ENCODE data around the gene FBLN1.

FBLN1 gene

GRCh38 chr22:45612451-45612901, 109.8 kb downstream of the FBLN1 start:
- H3K27ac ChIP-seq (ENCODE audit: low read depth, low read length, poor library complexity, severe bottlenecking), result no peak overlapping the region
- H4K20me1 ChIP-seq (ENCODE audit: insufficient read depth, low read length), result no peaks in the 10 kb centered on the region
- TF ChIP-seq EZH2 (IDR thresholded peaks at IDR 0.05; ENCODE audit: borderline replicate concordance, low read length) (no peak), CTCF (IDR thresholded peaks at IDR 0.05; ENCODE audit: low read length) (no peak)
- H3K27me3 ChIP-seq (ENCODE audit: insufficient read depth, low read length), result no peaks in the 10 kb centered on the region
- no peak overlapping the region for H3K4me2 ChIP-seq (ENCODE audit: low read length)
- no peak overlapping the region for H2AFZ ChIP-seq (ENCODE audit: low read length)
- 0 out of 2 replicates have a peak, but pooled peaks cover 4% of the 10 kb centered on the region for H3K9me3 ChIP-seq (ENCODE audit: low read length)
- H3F3A ChIP-seq (ENCODE audit: insufficient read depth, low read length), result no peaks in the 10 kb centered on the region
- no peak overlapping the region for H3K9ac ChIP-seq (ENCODE audit: low read length)
- no peaks in the 10 kb centered on the region for H3K79me2 ChIP-seq (ENCODE audit: insufficient read depth, low read length)
- H3K36me3 ChIP-seq (ENCODE audit: insufficient read depth, low read length), result no peaks in the 10 kb centered on the region; the same call in 1 of the 2 replicates
- no peak overlapping the region for H3K4me3 ChIP-seq (ENCODE audit: low read depth, low read length, poor library complexity, severe bottlenecking)
- H3K9me2 ChIP-seq (ENCODE audit: low read depth, low read length), result no peaks in the 10 kb centered on the region
- H3K4me1 ChIP-seq (ENCODE audit: insufficient read depth, low read length, severe bottlenecking), result no peaks in the 10 kb centered on the region

GRCh38 chr22:45612940-45613339, 110.3 kb downstream of the FBLN1 start:
- Histone ChIP-seq H3K4me1 (ENCODE audit: insufficient read depth, low read length, severe bottlenecking) (no peaks in the 10 kb centered on the region), H3K4me3 (ENCODE audit: low read depth, low read length, poor library complexity, severe bottlenecking) (no peak overlapping the region), H3F3A (ENCODE audit: insufficient read depth, low read length) (no peaks in the 10 kb centered on the region), H3K4me2 (ENCODE audit: low read length) (no peak overlapping the region), H3K9me3 (ENCODE audit: low read length) (0 out of 2 replicates have a peak, but pooled peaks cover 4% of the 10 kb centered on the region), H3K79me2 (ENCODE audit: insufficient read depth, low read length) (no peaks in the 10 kb centered on the region), H3K27me3 (ENCODE audit: insufficient read depth, low read length) (no peaks in the 10 kb centered on the region), H3K9me2 (ENCODE audit: low read depth, low read length) (no peaks in the 10 kb centered on the region), H4K20me1 (ENCODE audit: insufficient read depth, low read length) (no peaks in the 10 kb centered on the region), H2AFZ (ENCODE audit: low read length) (no peak overlapping the region), H3K9ac (ENCODE audit: low read length) (no peak overlapping the region), H3K36me3 (ENCODE audit: insufficient read depth, low read length) (no peaks in the 10 kb centered on the region; the same call in 1 of the 2 replicates), H3K27ac (ENCODE audit: low read depth, low read length, poor library complexity, severe bottlenecking) (no peak overlapping the region)
- TF ChIP-seq CTCF (IDR thresholded peaks at IDR 0.05; ENCODE audit: low read length), result no peak
- no peak for TF ChIP-seq EZH2 (IDR thresholded peaks at IDR 0.05; ENCODE audit: borderline replicate concordance, low read length)

- Histone ChIP-seq H2AFZ (ENCODE audit: low read length) (no peak overlapping the region), H3K9me3 (ENCODE audit: low read length) (0 out of 2 replicates have a peak, but pooled peaks cover 6% of the 10 kb centered on the region), H3K9ac (ENCODE audit: low read length) (no peak overlapping the region), H3K27me3 (ENCODE audit: insufficient read depth, low read length) (no peaks in the 10 kb centered on the region), H3K4me3 (ENCODE audit: low read depth, low read length, poor library complexity, severe bottlenecking) (no peak overlapping the region), H3K79me2 (ENCODE audit: insufficient read depth, low read length) (no peaks in the 10 kb centered on the region), H3K9me2 (ENCODE audit: low read depth, low read length) (no peaks in the 10 kb centered on the region), H3F3A (ENCODE audit: insufficient read depth, low read length) (no peaks in the 10 kb centered on the region), H3K27ac (ENCODE audit: low read depth, low read length, poor library complexity, severe bottlenecking) (no peak overlapping the region), H4K20me1 (ENCODE audit: insufficient read depth, low read length) (no peaks in the 10 kb centered on the region), H3K4me2 (ENCODE audit: low read length) (no peak overlapping the region), H3K36me3 (ENCODE audit: insufficient read depth, low read length) (no peaks in the 10 kb centered on the region; the same call in 1 of the 2 replicates), H3K4me1 (ENCODE audit: insufficient read depth, low read length, severe bottlenecking) (no peaks in the 10 kb centered on the region)
- TF ChIP-seq CTCF (IDR thresholded peaks at IDR 0.05; ENCODE audit: low read length) (no peak), EZH2 (IDR thresholded peaks at IDR 0.05; ENCODE audit: borderline replicate concordance, low read length) (no peak)
These were observed 112.7 kb downstream of the FBLN1 start for GRCh38 chr22:45615364-45615763.

All from OCI-LY1 (cell line).